Epithelial cell of proximal tubule (primary cell): Measurements from ENCODE around the gene ZNF683. TPM values are rescaled to one million over a fixed set of nuclear protein-coding genes. Genes with fewer than 3 reads are reported as not detected.

Source experiments
- DNase-seq: peaks from one replicate; pipeline ENCODE4 v3.0.0-alpha.2; 2011; ENCODE audit warnings: low read depth
- H3K4me3 ChIP-seq: 2 replicates; pipeline ENCODE4 v1.5.1; 2011; ENCODE audit warnings: low read depth, mild to moderate bottlenecking, low read length
- total RNA-seq: library from RNA; depleted of rRNA; stranded (reverse); fragments of >200 nt; gene quantifications from 2 replicates; pipeline ENCODE4 v1.2.3, GENCODE V29; 2015
- TF ChIP-seq, protein P1 (sequence below): conservative IDR thresholded peaks from 2 replicates; pipeline ENCODE4 v1.5.1; 2012; ENCODE audit warnings: low read depth, mild to moderate bottlenecking, low read length

Gene ZNF683
- total RNA-seq, 1 donor from 2014 or later = not detected

DNA sequence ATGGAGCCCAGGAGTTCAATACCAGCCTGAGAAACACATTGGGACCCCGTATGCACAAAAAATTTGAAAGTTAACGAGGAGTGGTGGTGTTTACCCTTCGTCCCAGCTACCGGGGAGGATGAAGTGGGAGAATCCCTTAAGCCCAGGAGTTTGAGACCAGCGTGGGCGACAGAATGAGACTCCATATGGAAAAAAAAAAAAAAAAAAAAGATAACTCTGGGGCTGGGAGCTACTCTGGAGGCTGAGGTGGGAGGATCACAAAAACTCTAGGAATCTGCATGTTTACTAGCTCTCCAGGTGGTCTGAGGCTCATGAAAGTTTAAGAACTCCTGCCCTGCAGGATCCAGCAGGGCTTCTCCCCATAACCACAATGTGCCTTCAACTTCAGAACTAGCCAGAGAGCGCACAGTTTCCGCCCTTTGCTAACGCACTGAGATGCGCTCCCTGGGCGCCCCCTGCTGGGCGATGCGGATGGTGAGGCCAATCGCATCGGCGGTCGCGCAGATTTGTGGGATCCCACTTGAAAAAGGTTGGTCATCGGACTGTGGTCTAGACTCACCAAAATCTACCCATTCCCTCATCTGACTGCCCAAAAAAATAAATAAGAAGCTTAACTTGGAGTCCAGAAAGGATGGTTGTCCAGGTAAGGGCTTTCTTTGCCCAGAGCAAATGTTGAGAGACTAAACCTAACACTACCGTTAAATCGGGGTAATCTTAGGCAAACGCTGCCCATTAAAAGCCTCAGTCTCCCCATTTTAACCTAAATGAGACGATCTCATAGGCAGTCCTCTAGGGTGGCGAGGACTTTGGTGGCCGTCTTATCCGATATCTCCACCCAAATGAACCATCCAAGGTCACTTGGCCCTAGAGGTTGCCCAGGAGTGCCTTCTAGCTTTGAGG, 8.8 kb downstream of the ZNF683 start:
- no peak overlapping the region for H3K4me3 ChIP-seq
- TF ChIP-seq, protein P1, sequence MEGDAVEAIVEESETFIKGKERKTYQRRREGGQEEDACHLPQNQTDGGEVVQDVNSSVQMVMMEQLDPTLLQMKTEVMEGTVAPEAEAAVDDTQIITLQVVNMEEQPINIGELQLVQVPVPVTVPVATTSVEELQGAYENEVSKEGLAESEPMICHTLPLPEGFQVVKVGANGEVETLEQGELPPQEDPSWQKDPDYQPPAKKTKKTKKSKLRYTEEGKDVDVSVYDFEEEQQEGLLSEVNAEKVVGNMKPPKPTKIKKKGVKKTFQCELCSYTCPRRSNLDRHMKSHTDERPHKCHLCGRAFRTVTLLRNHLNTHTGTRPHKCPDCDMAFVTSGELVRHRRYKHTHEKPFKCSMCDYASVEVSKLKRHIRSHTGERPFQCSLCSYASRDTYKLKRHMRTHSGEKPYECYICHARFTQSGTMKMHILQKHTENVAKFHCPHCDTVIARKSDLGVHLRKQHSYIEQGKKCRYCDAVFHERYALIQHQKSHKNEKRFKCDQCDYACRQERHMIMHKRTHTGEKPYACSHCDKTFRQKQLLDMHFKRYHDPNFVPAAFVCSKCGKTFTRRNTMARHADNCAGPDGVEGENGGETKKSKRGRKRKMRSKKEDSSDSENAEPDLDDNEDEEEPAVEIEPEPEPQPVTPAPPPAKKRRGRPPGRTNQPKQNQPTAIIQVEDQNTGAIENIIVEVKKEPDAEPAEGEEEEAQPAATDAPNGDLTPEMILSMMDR = peak; percentile 98
- DNase-seq = no peak

DNA sequence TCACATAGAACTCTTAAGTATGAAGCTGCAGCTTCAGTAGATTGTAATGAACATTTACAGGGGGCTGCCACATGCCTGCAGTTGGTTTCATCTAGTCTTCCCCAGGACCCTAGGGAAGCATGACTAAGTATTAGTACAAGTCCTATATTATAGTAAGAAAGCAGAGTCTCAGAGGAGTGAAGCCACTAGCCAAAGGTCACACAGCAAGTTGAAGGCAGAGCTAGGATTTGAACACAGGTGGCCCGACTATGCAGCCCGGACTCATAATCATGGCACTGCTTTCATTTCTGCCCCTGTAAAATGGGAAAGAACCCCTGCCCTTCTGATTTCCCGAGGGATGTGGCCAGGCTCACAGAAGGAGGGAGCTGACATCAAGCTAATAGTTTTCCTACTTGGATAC, 10.2 kb downstream of the ZNF683 start:
- H3K4me3 ChIP-seq = no peak overlapping the region
- TF ChIP-seq, protein P1 = no peak
- no peak for DNase-seq

DNA sequence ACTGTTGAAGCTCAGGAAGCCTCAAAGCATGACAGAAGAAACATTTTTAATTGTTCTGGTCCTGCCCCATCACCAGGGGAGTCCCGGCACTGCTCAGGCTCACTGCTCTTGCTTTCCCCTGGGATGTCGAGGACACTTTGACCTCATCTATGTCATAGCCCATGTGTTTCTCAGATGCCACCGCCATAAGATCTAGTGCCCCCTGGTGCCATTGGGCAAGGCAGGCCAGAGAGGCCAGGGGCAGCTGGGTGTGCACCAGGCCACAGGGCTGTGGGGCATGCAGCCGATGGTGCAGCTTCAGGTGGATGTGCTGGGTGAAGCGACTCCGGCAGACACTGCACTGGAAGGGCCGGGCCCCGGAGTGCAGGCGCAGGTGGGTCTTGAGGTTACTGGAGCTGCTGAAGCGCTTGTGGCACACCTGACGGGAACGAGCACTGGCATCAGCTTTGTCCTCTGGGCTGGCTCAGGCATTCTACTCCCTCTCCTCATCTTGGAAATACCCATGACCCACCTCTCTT, 10.9 kb downstream of the ZNF683 start:
- H3K4me3 ChIP-seq = no peak overlapping the region
- no peak for DNase-seq

DNA sequence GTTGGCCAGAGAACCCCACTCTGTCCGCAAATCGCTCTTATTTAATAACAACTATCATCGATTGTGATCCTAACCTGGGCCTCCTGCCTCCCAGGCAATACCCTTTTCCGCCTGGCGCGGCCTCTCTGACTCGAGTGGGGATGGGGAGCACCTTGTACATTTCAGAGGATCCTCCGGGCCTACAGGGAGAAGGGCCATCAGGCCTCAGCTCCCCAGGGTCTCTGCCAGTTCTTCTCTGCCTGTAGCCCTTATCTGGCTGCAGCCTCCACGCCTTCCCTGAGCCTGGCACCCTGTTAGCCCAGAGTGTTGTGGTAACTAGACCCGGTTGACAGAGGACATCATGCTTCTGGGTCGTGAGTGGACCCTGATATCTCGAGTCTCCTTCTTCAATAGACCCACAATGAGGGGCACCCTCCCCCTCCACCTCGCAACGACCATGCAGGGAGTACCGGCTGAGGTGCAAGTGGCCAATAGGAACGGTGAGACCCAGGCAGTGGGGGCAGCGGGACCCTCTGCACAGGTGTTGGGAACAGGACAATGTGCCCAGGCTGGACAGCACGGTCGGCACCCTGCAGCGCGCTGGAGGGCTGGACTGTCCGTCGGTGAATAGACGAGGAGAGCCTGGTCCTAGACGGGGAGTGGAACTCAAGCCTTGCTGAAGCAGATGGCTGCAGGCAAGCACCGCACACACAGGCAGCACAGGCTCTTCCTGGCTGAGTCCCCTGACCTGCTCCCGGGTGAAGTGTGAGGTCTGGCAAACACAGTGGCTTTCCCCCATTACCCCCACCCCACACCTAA, 11.5 kb downstream of the ZNF683 start:
- TF ChIP-seq, protein P1 = no peak
- H3K4me3 ChIP-seq = no peak overlapping the region
- no peak for DNase-seq

More for the DNA sequence above, 10.9 kb downstream of the ZNF683 start:
- TF ChIP-seq, protein P1 = peak; percentile 3

DNA sequence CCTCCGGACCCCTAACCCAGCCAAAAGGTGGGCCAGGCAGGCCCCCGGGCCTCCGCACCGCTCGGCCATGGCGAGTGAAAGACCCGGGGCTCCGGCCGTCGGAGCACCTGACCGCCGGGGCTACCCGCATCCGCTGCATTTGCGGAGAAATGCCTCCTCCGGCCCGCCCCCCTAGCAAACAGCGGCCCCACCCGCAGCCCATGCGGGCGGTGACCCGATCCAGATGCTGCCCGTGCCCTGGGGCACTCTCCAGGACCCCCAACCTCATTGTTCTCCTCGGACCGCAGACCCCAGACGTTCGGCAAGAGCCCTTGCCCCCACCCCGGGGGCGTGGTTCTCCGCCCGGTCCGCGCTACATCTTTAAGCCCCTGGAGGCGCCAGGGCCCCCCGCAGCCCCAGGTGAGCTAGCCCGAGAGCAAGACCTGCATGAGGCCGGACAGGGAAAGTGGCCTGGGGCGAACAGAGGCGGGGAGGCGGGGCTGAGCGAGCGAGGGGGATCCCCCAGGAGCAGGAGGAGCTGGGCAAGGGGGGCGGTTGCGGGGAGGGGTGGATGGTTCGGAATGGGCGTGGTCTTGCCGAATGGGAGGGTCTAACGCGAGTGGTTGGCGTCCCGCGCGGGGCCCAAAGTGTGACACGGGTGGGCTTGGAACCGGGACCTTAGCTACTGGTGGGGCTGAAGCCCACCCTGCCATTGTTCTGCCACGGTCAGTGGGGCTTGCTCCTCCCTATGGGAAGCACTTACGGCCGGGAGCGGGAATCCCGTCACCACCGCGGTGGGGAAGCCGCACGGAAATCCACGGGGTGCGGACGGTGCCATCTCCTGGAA, 12.4 kb downstream of the ZNF683 start:
- H3K4me3 ChIP-seq = no peak overlapping the region
- DNase-seq = no peak
- TF ChIP-seq, protein P1 = no peak
